Erythroblast (primary cell): ENCODE measurements around the gene PARD3.
"Not testable (repeated sequence)": the region's sequence is repeated elsewhere in the genome, so short reads cannot be mapped to it uniquely, and the experiment has no call there.

Experiments
- DNase-seq, 2 experiments: peaks; one replicate each; lab custom pipeline; 2025; lab: John Stamatoyannopoulos, UW
- GATA1 ChIP-seq: IDR thresholded peaks from 2 replicates; pipeline ENCODE4 v1.6.1; 2011; ENCODE audit warnings: low read depth, mild to moderate bottlenecking, control low read depth, low read length, moderate library complexity
- POLR2A ChIP-seq: IDR thresholded peaks from 2 replicates; pipeline ENCODE4 v1.6.1; 2011; ENCODE audit warnings: mild to moderate bottlenecking, low read length

The PARD3 gene

DNA sequence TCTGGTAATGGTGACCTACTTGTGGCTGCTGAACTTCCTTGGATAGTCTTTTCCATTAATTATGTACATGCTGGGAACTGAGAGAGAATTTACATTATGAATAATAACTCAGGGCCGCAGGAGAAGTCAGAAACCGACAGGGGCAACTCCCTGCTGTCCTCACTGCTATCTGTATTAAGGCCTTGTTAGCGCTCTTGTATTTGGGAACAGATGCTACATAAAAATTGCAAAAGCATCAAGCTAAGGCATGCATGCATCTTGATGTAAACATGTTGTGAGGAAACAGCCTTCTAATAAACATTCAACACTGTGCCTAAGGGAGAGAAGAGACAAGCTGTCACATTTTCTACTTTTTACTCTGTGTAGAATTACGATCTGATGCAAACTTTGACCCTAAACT lies 158.4 kb downstream of the PARD3 start:
- no peak for DNase-seq
- TF ChIP-seq POLR2A, result no peak
- no peak for TF ChIP-seq GATA1

DNA sequence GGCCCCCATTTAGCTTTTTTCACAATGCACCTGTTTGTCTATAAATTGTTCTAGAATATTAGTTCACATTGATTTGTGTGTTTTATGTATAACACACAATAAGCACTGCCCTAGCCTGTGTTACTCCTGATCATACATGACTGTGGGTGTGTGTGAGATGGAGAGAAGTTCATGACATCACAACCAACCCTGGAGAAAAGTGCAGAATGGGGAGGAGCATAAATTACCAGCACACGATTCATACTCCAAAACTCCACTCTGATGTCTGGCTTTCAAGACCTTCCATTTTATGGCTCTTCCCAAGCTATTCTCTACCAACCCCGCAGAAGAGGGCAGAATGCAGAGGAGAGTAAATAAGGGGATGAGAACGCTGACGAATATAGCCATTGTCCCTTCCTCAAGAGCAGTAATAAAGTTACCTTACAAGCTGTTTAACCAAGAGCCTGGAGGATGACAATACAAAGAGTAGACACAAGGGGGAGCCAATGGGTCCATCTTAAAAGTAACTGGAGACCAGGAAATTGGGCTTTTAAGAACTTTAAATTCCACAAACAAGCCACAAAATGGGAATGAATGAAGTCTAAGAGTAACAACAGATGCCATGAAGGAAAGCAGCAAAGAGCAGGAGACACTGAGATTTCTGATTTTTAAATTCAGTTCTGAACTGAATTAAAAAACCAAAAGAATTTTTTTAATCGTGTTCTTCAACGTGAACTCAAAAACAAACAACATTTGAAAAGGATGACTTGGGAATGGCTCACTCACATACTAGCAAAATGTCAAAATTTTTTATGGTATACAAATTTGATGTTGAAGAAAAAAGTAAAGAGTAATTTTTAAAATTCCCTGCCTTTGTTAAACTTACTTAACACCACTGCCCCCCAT lies 159.6 kb downstream of the PARD3 start:
- peak; percentile 52 to 70 for DNase-seq
- TF ChIP-seq POLR2A (no peak), GATA1 (no peak)

- TF ChIP-seq POLR2A, result no peak
- no peak for TF ChIP-seq GATA1
- no peak for DNase-seq
These were observed 160.9 kb downstream of the PARD3 start for GRCh38 chr10:34654211-34654610.

DNA sequence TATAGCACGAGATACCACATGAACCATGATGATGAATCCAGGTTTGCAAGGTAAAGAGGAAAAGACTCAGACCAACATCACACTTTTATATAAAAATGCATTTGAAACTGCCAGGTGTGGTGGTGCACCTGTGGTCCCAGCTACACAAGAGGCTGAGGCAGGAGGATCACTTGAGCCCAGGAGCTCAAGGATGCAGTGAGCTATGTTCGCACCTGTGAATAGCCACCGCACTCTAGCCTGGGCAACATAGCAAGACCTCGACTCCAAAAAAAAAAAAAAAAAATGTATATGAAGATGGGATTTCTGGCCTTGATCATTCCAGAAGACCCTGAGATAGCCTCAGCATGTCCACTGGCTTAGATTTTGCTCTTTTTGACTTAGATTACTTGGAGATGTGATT lies 161.6 kb downstream of the PARD3 start:
- no peak for DNase-seq
- TF ChIP-seq POLR2A (no peak), GATA1 (no peak)

GRCh38 chr10:34651416-34652195 lies 163.5 kb downstream of the PARD3 start:
- DNase-seq, result no peak
- no peak for TF ChIP-seq POLR2A
- no peak for TF ChIP-seq GATA1

DNA sequence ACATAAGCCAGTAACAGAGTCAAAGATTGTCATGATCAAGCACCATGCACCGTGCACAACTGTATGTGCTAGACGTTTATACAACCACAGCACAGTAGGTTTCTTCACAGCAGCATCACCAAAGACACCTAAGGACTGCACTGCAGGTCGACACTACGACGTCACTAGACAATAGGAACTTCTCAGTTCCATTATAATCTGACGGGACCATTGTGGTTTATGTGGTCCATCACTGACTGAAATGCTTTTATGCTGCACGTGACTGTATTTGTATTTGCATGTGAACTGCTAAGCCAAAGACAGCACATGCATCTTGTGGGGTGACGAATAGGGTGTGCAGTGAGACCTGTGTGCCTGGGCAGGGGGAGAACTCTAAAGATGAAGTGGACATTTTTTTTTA lies 164.9 kb downstream of the PARD3 start:
- TF ChIP-seq POLR2A (no peak), GATA1 (no peak)
- no peak for DNase-seq

GRCh38 chr10:34649385-34649784 lies 165.7 kb downstream of the PARD3 start:
- no peak for TF ChIP-seq GATA1
- TF ChIP-seq POLR2A, result no peak
- no peak for DNase-seq

- TF ChIP-seq POLR2A, result no peak
- no peak for TF ChIP-seq GATA1
- no peak for DNase-seq
These were observed 166.2 kb downstream of the PARD3 start for GRCh38 chr10:34648919-34649318.

- DNase-seq, result no peak
- TF ChIP-seq POLR2A (no peak), GATA1 (no peak)
These were observed 166.9 kb downstream of the PARD3 start for GRCh38 chr10:34647875-34648865.

GRCh38 chr10:34647160-34647559 lies 167.9 kb downstream of the PARD3 start:
- no peak for TF ChIP-seq GATA1
- TF ChIP-seq POLR2A, result no peak
- DNase-seq, result no peak

DNA sequence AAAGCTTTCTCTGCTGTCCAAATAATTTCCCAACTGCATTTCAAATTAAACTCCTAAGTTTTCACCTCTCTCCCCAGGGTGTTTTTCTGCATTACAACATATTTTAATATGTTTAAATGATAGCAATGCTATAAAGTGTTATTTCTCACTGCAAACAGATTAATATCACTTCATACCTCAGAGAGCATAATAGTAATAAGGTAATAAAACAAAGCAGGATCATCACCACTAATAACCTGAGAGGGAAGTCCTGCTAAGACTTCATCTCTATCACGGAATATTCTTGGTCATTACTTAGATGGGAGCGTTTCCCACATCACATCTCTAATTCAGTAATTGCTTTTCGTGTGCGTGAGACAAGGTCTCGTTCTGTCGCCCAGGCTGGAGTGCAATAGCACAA lies 168.8 kb downstream of the PARD3 start:
- TF ChIP-seq GATA1 (no peak), POLR2A (no peak)
- no peak for DNase-seq

DNA sequence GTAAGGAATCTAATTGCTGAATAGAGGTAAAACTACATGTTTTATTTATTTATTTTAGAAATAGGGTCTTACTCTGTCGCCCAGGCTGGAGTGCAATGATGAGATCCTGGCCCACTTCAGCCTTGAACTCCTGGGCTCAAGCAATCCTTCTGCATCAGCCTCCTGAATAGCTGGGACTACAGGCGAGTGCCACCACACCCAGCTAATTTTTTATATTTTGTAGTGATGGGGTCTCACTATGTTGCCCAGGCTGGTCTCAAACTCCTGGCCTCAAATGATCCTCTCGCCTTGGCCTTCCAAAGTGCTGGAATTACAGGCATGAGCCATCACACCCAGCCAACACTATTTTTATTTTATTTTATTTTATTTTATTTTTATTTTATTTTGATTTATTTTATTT lies 170.3 kb downstream of the PARD3 start:
- not testable (repeated sequence) for DNase-seq

GRCh38 chr10:34644224-34644623 lies 170.9 kb downstream of the PARD3 start:
- DNase-seq, result no peak
- no peak for TF ChIP-seq GATA1
- TF ChIP-seq POLR2A, result no peak

DNA sequence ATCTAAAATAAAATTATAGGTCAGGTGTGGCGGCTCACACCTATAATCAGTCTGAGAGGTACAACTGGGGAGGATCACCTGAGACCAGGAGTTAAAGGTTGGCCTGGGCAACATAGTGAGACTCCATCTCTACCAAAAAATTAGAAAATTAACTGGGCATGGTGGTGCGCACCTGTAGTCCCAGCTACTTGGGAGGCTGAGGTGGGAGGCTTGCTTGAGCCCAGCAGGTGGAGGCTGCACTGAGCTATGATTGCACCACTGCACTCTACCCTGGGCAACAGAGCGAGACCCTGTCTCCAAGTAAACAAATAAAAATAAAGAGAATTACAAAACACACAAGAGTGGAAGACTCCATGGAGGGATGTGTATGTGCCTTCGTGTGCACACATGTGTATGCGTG lies 171.5 kb downstream of the PARD3 start:
- no peak for DNase-seq
- TF ChIP-seq GATA1 (no peak), POLR2A (no peak)
